Thyroid gland (tissue), 4 donors: ENCODE results near the gene LRRC4C. TPM values are rescaled to one million over a fixed set of nuclear protein-coding genes. Genes with fewer than 3 reads are reported as not detected.

ENCODE experiments used
- DNase-seq, 2 donors: peaks; one replicate each; pipeline ENCODE4 v3.0.0-alpha.2; 2019
- H3K27ac ChIP-seq, 3 donors: fragments of 200-600 bp; sonication (generic); 1 replicate in 2 of 3; 2 replicates in 1 of 3; pipeline ENCODE4 v1.5.1; 2016 to 2019; ENCODE audit warnings: mild to moderate bottlenecking in 1 of 3, moderate library complexity in 1 of 3
- H3K27me3 ChIP-seq: fragments of 200-600 bp; sonication (generic); one replicate; pipeline ENCODE4 v1.5.1; 2019
- H3K36me3 ChIP-seq, 2 donors: fragments of 200-600 bp; sonication (generic); one replicate each; pipeline ENCODE4 v1.5.1; 2016 to 2019
- H3K4me1 ChIP-seq, 2 donors: fragments of 200-600 bp; sonication (generic); one replicate each; pipeline ENCODE4 v1.5.1; 2017 to 2019
- H3K4me3 ChIP-seq, 3 donors: fragments of 200-600 bp; sonication (generic); replicated peaks in 1 of 3; 1 replicate in 2 of 3; 2 replicates in 1 of 3; pipeline ENCODE4 v1.5.1; 2016; ENCODE audit warnings: mild to moderate bottlenecking in 1 of 3
- H3K9me3 ChIP-seq: fragments of 200-600 bp; sonication (generic); one replicate; pipeline ENCODE4 v1.5.1; 2017
- POLR2A ChIP-seq, 2 donors: fragments of 450-650 bp; IDR thresholded peaks; one replicate each; pipeline ENCODE4 v1.6.1; 2017; ENCODE audit warnings: antibody characterized with exemption in 2 of 2, mild to moderate bottlenecking in 2 of 2, moderate library complexity in 1 of 2
- WGBS, 2 donors: methylation state at CpG; one replicate each; pipeline ENCODE4 v1.1.5; 2017; 5-methylcytosine and 5-hydroxymethylcytosine counted together
- intact Hi-C: fragments of 100-400 bp; cut with DNase I; formaldehyde crosslinking; loops from one replicate; pipeline ENCODE4 v1.15.1; 2023
- total RNA-seq, 4 donors: library from RNA; depleted of rRNA; stranded (reverse); fragments of >200 nt; gene quantifications; one replicate each; pipeline ENCODE4 v1.2.3, GENCODE V29; 2016
- TF ChIP-seq, protein P1 (sequence below), 6 experiments: fragments of 200-600 bp in 3 of 6; fragments of 450-650 bp in 3 of 6; sonication (generic) in 3 of 6; IDR thresholded peaks; one replicate each; pipeline ENCODE4 v1.5.1; 2016 to 2019; ENCODE audit warnings: antibody characterized with exemption in 6 of 6, mild to moderate bottlenecking in 2 of 6, inconsistent platforms in 1 of 6, moderate library complexity in 1 of 6

Gene LRRC4C
- total RNA-seq, 4 donors from 2014 or later = 4.6 to 13.9 (median 7.8) TPM

DNA sequence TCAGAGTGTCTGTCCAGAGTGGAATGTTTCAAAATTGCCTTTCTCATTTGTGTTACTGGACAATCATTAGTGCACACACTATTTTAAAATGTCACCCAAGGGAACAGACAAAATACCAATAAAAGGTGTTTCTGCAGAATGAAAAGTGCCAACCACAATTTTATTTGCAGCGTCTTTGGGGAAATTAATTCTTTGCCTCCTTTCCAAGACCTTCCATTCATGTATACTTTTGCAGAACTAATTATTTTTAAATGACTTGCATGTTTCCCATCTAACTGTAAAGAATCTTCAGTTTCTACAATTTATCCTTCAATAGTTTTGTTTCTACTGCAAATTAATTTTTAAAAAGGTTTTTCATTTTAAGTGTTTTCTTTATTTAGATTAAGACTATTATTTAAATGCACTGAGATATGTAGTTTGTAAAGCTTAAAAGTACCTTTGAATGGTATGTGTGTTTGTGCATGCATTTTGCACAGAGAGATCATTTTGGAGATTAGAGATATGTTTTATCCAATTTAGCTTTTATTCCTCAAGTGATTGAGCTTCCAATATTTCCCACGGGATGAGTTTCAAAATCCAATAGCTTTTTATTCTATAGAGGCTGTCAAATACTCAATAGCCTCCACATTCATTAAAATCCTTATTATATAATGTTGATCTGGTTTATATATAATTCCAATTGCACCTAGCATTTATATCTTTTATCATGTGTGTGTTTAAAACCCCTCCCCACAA lies 1235.7 kb downstream of the LRRC4C start:
- Histone ChIP-seq H3K9me3 (no peaks in the 10 kb centered on the region), H3K4me3 (no peak overlapping the region), H3K36me3 (no peaks in the 10 kb centered on the region), H3K27ac (no peak overlapping the region), H3K4me1 (no peaks in the 10 kb centered on the region), H3K27me3 (no peaks in the 10 kb centered on the region)
- TF ChIP-seq POLR2A (IDR thresholded peaks at IDR 0.05) = no peak
- TF ChIP-seq, protein P1, sequence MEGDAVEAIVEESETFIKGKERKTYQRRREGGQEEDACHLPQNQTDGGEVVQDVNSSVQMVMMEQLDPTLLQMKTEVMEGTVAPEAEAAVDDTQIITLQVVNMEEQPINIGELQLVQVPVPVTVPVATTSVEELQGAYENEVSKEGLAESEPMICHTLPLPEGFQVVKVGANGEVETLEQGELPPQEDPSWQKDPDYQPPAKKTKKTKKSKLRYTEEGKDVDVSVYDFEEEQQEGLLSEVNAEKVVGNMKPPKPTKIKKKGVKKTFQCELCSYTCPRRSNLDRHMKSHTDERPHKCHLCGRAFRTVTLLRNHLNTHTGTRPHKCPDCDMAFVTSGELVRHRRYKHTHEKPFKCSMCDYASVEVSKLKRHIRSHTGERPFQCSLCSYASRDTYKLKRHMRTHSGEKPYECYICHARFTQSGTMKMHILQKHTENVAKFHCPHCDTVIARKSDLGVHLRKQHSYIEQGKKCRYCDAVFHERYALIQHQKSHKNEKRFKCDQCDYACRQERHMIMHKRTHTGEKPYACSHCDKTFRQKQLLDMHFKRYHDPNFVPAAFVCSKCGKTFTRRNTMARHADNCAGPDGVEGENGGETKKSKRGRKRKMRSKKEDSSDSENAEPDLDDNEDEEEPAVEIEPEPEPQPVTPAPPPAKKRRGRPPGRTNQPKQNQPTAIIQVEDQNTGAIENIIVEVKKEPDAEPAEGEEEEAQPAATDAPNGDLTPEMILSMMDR (IDR thresholded peaks at IDR 0.05) = no peak
- WGBS, 2 donors = 90 to 91% methylated on average over 2 of the region's 2 CpGs
- no peak for DNase-seq
- intact Hi-C loops = no loop called here

DNA sequence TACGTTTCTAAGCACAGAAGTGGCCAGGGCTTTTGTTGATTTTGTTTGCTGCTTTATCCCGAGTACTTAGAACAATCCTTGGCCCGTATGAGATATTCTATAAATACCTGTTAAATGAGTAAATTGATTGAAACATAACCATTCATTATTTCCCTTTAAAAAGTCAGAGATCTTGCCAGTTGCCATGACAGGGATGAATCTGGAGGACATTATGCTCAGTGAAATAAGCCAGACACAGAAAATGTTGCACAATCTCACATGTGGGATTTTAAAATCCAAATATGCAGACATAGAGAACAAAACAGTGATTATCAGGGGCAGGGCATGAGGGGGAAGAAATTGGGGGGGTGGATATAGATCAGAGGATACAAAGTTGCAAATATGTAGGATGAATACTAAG lies 1240.1 kb downstream of the LRRC4C start:
- no peaks in the 10 kb centered on the region for H3K36me3 ChIP-seq
- no peak overlapping the region for H3K4me3 ChIP-seq
- intact Hi-C loops = no loop called here
- H3K4me1 ChIP-seq = no peaks in the 10 kb centered on the region
- H3K27me3 ChIP-seq = no peaks in the 10 kb centered on the region
- 28 to 45% methylated on average over 3 of the region's 3 CpGs for WGBS, 2 donors
- no peak for DNase-seq
- TF ChIP-seq POLR2A (IDR thresholded peaks at IDR 0.05) = no peak
- TF ChIP-seq, protein P1 (IDR thresholded peaks at IDR 0.05) = no peak
- no peak overlapping the region for H3K27ac ChIP-seq
- no peaks in the 10 kb centered on the region for H3K9me3 ChIP-seq

DNA sequence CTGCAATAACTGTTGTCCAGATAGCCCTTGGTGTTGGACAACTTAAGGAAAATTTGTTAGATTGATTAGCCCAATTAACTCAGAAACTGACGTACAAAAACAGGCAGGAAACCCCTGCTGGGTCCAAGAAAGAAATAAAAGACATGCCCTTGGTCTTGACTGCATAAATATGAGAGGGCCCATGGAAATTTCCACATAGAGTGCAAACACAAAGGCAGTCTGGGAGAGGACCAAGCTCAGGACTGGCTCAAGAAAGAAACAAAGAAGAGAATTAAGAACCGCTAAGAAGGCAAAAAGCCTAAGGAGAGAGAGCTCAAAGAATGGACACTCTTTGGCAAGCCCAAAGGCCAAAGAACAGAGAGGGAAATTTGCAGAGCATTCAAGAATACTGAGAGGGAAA lies 1243.9 kb downstream of the LRRC4C start:
- intact Hi-C loops = no loop called here
- 81 to 89% methylated on average over 2 of the region's 2 CpGs for WGBS, 2 donors

DNA sequence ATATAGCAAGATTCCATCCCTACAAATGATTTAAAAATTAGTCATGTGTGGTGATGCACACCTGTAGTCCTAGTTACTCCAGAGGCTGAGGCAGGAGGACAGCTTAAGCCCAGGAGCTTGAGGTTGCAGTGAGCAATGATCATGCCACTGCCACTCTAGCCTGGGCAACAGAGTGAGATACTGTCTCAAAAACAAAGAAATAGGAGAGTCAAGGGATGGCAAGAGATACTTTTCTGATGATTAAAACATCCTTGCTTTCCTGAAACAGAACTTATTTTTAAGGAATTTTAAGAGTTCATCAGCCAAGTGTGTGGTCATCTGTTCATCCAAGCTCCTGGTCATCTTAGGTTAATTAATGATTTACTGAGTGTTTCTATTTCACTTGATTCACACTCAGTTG lies 1252.0 kb downstream of the LRRC4C start:
- H3K27ac ChIP-seq = no peak overlapping the region
- TF ChIP-seq POLR2A (IDR thresholded peaks at IDR 0.05) = no peak
- TF ChIP-seq, protein P1 (IDR thresholded peaks at IDR 0.05) = no peak
- H3K4me1 ChIP-seq = no peaks in the 10 kb centered on the region
- no peak for DNase-seq
- H3K36me3 ChIP-seq = no peaks in the 10 kb centered on the region
- no peaks in the 10 kb centered on the region for H3K27me3 ChIP-seq
- intact Hi-C loops = no loop called here
- no peaks in the 10 kb centered on the region for H3K9me3 ChIP-seq
- no peak overlapping the region for H3K4me3 ChIP-seq

More for the DNA sequence above, 1243.9 kb downstream of the LRRC4C start:
- H3K36me3 ChIP-seq = no peaks in the 10 kb centered on the region
- no peaks in the 10 kb centered on the region for H3K4me1 ChIP-seq
- H3K9me3 ChIP-seq = no peaks in the 10 kb centered on the region
- no peak overlapping the region for H3K27ac ChIP-seq
- H3K27me3 ChIP-seq = no peaks in the 10 kb centered on the region
- H3K4me3 ChIP-seq = no peak overlapping the region
- TF ChIP-seq, protein P1 (IDR thresholded peaks at IDR 0.05) = no peak
- no peak for TF ChIP-seq POLR2A (IDR thresholded peaks at IDR 0.05)
- no peak for DNase-seq

DNA sequence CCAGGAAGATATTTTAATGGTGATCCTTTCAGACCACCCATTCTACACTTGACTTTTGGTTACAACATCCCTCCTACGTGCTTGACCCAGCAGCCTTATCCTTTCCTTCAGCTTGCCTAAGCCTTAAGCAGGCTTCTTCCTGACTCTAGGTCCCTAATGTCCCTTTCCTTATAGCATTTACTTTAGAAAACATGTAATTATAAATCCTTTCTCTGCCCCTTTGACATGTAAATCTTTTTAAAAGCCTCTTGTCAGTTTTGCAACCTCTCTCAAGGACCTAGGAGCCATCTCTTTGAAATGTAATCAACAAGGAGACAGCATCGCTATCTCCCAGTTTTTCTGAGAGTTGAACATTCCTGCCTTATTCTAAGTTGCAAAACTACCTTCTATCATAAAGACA lies 1255.2 kb downstream of the LRRC4C start:
- no peak for DNase-seq
- Histone ChIP-seq H3K36me3 (no peaks in the 10 kb centered on the region), H3K27me3 (no peaks in the 10 kb centered on the region), H3K4me3 (no peak overlapping the region), H3K4me1 (no peaks in the 10 kb centered on the region), H3K9me3 (no peaks in the 10 kb centered on the region), H3K27ac (no peak overlapping the region)
- TF ChIP-seq POLR2A (IDR thresholded peaks at IDR 0.05) = no peak
- TF ChIP-seq, protein P1 (IDR thresholded peaks at IDR 0.05) = no peak
- intact Hi-C loops = no loop called here
- WGBS, 2 donors = 77 to 84% methylated on average over 2 of the region's 2 CpGs
